SK-N-SH (cell line): ENCODE results near the gene TXNDC5.

Experiments
- CHD2 ChIP-seq: fragments of 150-350 bp; IDR thresholded peaks from 2 replicates; pipeline ENCODE4 v1.6.1; 2018; ENCODE audit warnings: low read length; ENCODE audit not compliant: partially characterized antibody
- CTCF ChIP-seq: fragments of 200-600 bp; sonication (generic); IDR thresholded peaks from 2 replicates; pipeline ENCODE4 v1.6.1; 2017; ENCODE audit warnings: antibody characterized with exemption, mild to moderate bottlenecking, moderate library complexity
- ELF1 ChIP-seq: IDR thresholded peaks from 2 replicates; pipeline ENCODE4 v1.4.0; 2012
- FOXM1 ChIP-seq: IDR thresholded peaks from 2 replicates; pipeline ENCODE4 v1.4.0; 2012; ENCODE audit warnings: low read depth, mild to moderate bottlenecking
- MAX ChIP-seq: IDR thresholded peaks from 2 replicates; pipeline ENCODE4 v1.4.0; 2012; ENCODE audit warnings: low read depth
- MEF2A ChIP-seq: IDR thresholded peaks from 2 replicates; pipeline ENCODE4 v1.4.0; 2012; ENCODE audit warnings: low read depth, borderline replicate concordance
- RCOR1 ChIP-seq: fragments of 150-350 bp; IDR thresholded peaks from 2 replicates; pipeline ENCODE4 v1.6.1; 2017; ENCODE audit warnings: antibody characterized with exemption, low read length
- REST ChIP-seq: IDR thresholded peaks from 2 replicates; pipeline ENCODE4 v1.6.1; 2012; ENCODE audit warnings: mild to moderate bottlenecking, low read depth, low read length, moderate library complexity
- SIN3A ChIP-seq: IDR thresholded peaks from 2 replicates; pipeline ENCODE4 v1.6.1; 2012; ENCODE audit warnings: low read depth, mild to moderate bottlenecking, low read length, moderate library complexity, borderline replicate concordance
- SMC3 ChIP-seq: IDR thresholded peaks from 2 replicates; pipeline ENCODE4 v1.6.1; 2012; ENCODE audit warnings: low read depth, low read length, improper control_type of control experiment
- USF1 ChIP-seq: IDR thresholded peaks from 2 replicates; pipeline ENCODE4 v1.4.0; 2012; ENCODE audit warnings: low read depth, borderline replicate concordance
- USF2 ChIP-seq: fragments of 150-350 bp; IDR thresholded peaks from 2 replicates; pipeline ENCODE4 v1.6.1; 2017; ENCODE audit warnings: antibody characterized with exemption, low read length, low read depth, borderline replicate concordance
- ZBTB33 ChIP-seq: IDR thresholded peaks from 2 replicates; pipeline ENCODE4 v1.4.0; 2012; ENCODE audit warnings: low read depth, borderline replicate concordance

GRCh38 chr6:7899889-7900213 is 10.7 kb downstream of the TXNDC5 start:
- no peak for TF ChIP-seq CHD2
- no peak for TF ChIP-seq CTCF
- no peak for TF ChIP-seq MAX
- TF ChIP-seq USF1: no peak
- no peak for TF ChIP-seq USF2
- no peak for TF ChIP-seq MEF2A
- TF ChIP-seq ZBTB33: no peak
- TF ChIP-seq RCOR1: no peak
- no peak for TF ChIP-seq REST
- TF ChIP-seq FOXM1: no peak
- no peak for TF ChIP-seq SMC3
- no peak for TF ChIP-seq ELF1
- TF ChIP-seq SIN3A: no peak
